ENCODE measurements around the gene SEC16A. TPM values are rescaled to one million over a fixed set of nuclear protein-coding genes. Genes with fewer than 3 reads are reported as not detected.
A peak's percentile ranks its signal among the peaks of the same experiment; 100 is the strongest.

The SEC16A gene
- total RNA-seq, 4 donors from 2014 or later, result 35.5 to 71.0 (median 50.5) TPM

GRCh38 chr9:136511144-136511669 is 28.4 kb upstream of the SEC16A start:
- Histone ChIP-seq H3K9me3 (no peaks in the 10 kb centered on the region), H3K27me3 (no peaks in the 10 kb centered on the region), H3K36me3 (peaks cover 0 to 100% of the 10 kb centered on the region in 2 donors), H3K4me3 (no peak overlapping the region), H3K27ac (peak overlapping the region in 3 of 4 donors; percentile 74 to 84 (median 80)), H3K4me1 (peaks cover 0 to 21% (median 0%) of the 10 kb centered on the region in 3 donors)
- no peak for ATAC-seq
- no peak for TF ChIP-seq POLR2A (IDR thresholded peaks at IDR 0.05)
- TF ChIP-seq EP300 (IDR thresholded peaks at IDR 0.05), result no peak
- TF ChIP-seq POLR2AphosphoS5 (IDR thresholded peaks at IDR 0.05), result no peak
- TF ChIP-seq CTCF (IDR thresholded peaks at IDR 0.05), result no peak
- WGBS, 2 donors (ENCODE audit: low coverage in 1 of 2), result no CpG with 5 or more reads among the region's 28 CpGs

- ATAC-seq, result no peak
- no peaks in the 10 kb centered on the region for H3K9me3 ChIP-seq
- no peak overlapping the region for H3K4me3 ChIP-seq
- no CpG with 5 or more reads among the region's 26 CpGs for WGBS, 2 donors (ENCODE audit: low coverage in 1 of 2)
- H3K27ac ChIP-seq, result peak overlapping the region in 3 of 4 donors; percentile 74 to 84 (median 80)
- peaks cover 0 to 100% of the 10 kb centered on the region in 2 donors for H3K36me3 ChIP-seq
- H3K27me3 ChIP-seq, result no peaks in the 10 kb centered on the region
- TF ChIP-seq POLR2A (IDR thresholded peaks at IDR 0.05) (no peak), POLR2AphosphoS5 (IDR thresholded peaks at IDR 0.05) (no peak), EP300 (IDR thresholded peaks at IDR 0.05) (no peak), CTCF (IDR thresholded peaks at IDR 0.05) (no peak)
- peaks cover 0 to 19% (median 0%) of the 10 kb centered on the region in 3 donors for H3K4me1 ChIP-seq
Observed at GRCh38 chr9:136510561-136510960, 27.7 kb upstream of the SEC16A start.

DNA sequence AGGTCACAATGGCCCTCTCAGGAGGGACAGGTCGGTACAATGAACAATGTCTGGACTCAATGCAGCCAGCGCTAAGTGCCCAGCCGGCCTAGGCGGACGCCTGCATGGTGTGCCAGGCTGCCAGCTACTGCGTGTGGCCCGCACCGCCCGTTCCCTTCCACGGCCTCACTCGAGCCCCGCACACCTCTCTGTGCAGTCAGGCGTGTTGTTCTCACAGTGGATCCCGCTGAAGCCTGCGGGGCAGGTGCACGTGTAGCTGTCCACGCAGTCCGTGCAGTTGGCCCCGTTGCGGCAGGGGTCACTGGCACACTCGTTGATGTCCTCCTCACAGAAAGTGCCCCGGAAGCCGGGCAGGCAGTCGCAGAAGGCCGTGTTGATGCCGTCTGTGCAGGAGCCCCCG is 26.7 kb upstream of the SEC16A start:
- Histone ChIP-seq H3K36me3 (peaks cover 0 to 100% of the 10 kb centered on the region in 2 donors), H3K4me3 (no peak overlapping the region), H3K4me1 (peaks cover 0 to 19% (median 0%) of the 10 kb centered on the region in 3 donors), H3K27ac (peak overlapping the region in 2 of 4 donors; percentile 74 to 84), H3K27me3 (no peaks in the 10 kb centered on the region), H3K9me3 (no peaks in the 10 kb centered on the region)
- TF ChIP-seq EP300 (IDR thresholded peaks at IDR 0.05), result no peak
- TF ChIP-seq CTCF (IDR thresholded peaks at IDR 0.05), result no peak
- TF ChIP-seq POLR2AphosphoS5 (IDR thresholded peaks at IDR 0.05), result no peak
- TF ChIP-seq POLR2A (IDR thresholded peaks at IDR 0.05), result no peak
- 85 to 100% methylated on average over 1 to 5 of the region's 27 CpGs for WGBS, 2 donors (ENCODE audit: low coverage in 1 of 2)
- no peak for ATAC-seq

- WGBS, 2 donors (ENCODE audit: low coverage in 1 of 2), result 64 to 76% methylated on average over 7 to 15 of the region's 37 CpGs
- no peak for ATAC-seq
- H3K27ac ChIP-seq, result no peak overlapping the region
Observed at GRCh38 chr9:136508729-136509500, 26.1 kb upstream of the SEC16A start.

More at GRCh38 chr9:136508729-136509500, 26.1 kb upstream of the SEC16A start:
- Histone ChIP-seq H3K4me1 (peaks cover 0 to 19% (median 0%) of the 10 kb centered on the region in 3 donors), H3K36me3 (peaks cover 0 to 100% of the 10 kb centered on the region in 2 donors), H3K9me3 (no peaks in the 10 kb centered on the region), H3K27me3 (no peaks in the 10 kb centered on the region), H3K4me3 (no peak overlapping the region)
- TF ChIP-seq POLR2A (IDR thresholded peaks at IDR 0.05) (no peak), POLR2AphosphoS5 (IDR thresholded peaks at IDR 0.05) (no peak), EP300 (IDR thresholded peaks at IDR 0.05) (no peak), CTCF (IDR thresholded peaks at IDR 0.05) (no peak)
